Right lobe of liver (tissue), 6 donors: ENCODE results near the gene TBL2. TPM values are rescaled to one million over a fixed set of nuclear protein-coding genes. Genes with fewer than 3 reads are reported as not detected.
"Not testable (repeated sequence)": the region's sequence is repeated elsewhere in the genome, so short reads cannot be mapped to it uniquely, and the experiment has no call there.

Experiments used
- ATAC-seq, 4 donors: fragments of 200-7000 bp; cut with Tn5 transposase; one replicate each; pipeline ENCODE4 v1.9.1; 2020; ENCODE audit warnings: mild to moderate bottlenecking in 4 of 4, moderate library complexity in 4 of 4
- DNase-seq, 3 donors: peaks; one replicate each; pipeline ENCODE4 v3.0.0-alpha.2; 2020
- H3K27ac ChIP-seq, 3 donors: fragments of 200-600 bp; one replicate each; pipeline ENCODE4 v1.8.0; 2022
- H3K27me3 ChIP-seq, 2 donors: fragments of 200-600 bp; one replicate each; pipeline ENCODE4 v1.8.0; 2022
- H3K36me3 ChIP-seq, 4 donors: fragments of 200-600 bp; sonication (generic) in 1 of 4; one replicate each; pipeline versions ENCODE4 v1.5.1 to v1.8.0; 2017 to 2022; ENCODE audit warnings: control low read depth in 1 of 4
- H3K4me1 ChIP-seq, 4 donors: fragments of 200-600 bp; sonication (generic) in 1 of 4; one replicate each; pipeline versions ENCODE4 v1.5.1 to v1.8.0; 2017 to 2022; ENCODE audit warnings: control low read depth in 1 of 4
- H3K4me3 ChIP-seq, 3 donors: fragments of 200-600 bp; one replicate each; pipeline ENCODE4 v1.8.0; 2022
- H3K9me3 ChIP-seq, 4 donors: fragments of 200-600 bp; sonication (generic) in 1 of 4; one replicate each; pipeline versions ENCODE4 v1.5.1 to v1.8.0; 2017 to 2022; ENCODE audit warnings: control low read depth in 1 of 4
- CTCF ChIP-seq, 4 donors: fragments of 200-600 bp in 3 of 4; fragments of 450-650 bp in 1 of 4; IDR thresholded peaks; one replicate each; pipeline versions ENCODE4 v1.5.1 to v1.8.0; 2016 to 2022; ENCODE audit warnings: antibody characterized with exemption in 4 of 4, mild to moderate bottlenecking in 2 of 4
- POLR2A ChIP-seq: fragments of 450-650 bp; IDR thresholded peaks from one replicate; pipeline ENCODE4 v1.6.1; 2017; ENCODE audit warnings: antibody characterized with exemption, mild to moderate bottlenecking
- WGBS: methylation state at CpG from one replicate; pipeline ENCODE4 v1.1.6; 2018; ENCODE audit warnings: low coverage, low lambda C conversion rate; ENCODE audit not compliant: insufficient coverage; ENCODE audit errors: missing lambda C conversion rate; 5-methylcytosine and 5-hydroxymethylcytosine counted together
- intact Hi-C, 2 donors: fragments of 100-400 bp; cut with DNase I; formaldehyde crosslinking; loops; one replicate each; pipeline versions ENCODE4 v1.11.2 to v1.14.1; 2022
- total RNA-seq, 6 experiments: library from RNA; depleted of rRNA in 2 of 6; stranded (reverse); fragments of >200 nt in 2 of 6; fragmentation: NEBNext Ultra II Directional in 3 of 6; extraction: Animal tissue kit (Norgen Biotek cat#: 25700) in 3 of 6; gene quantifications; one replicate each; pipeline versions ENCODE4 v1.1.0 to v1.2.4, GENCODE V29; 2016 to 2023
- donor health status: DM: no; HTN: yes; CAD: no.
- donor health status: DM: no; HTN: no; CAD: no.
- donor health status: DM: no; HTN: no; CAD: no.
- donor health status: DM: no; HTN: yes; CAD: no.
- donor health status: DM: no; HTN: yes; CAD: no.

Gene TBL2
- total RNA-seq, 6 experiments from 2014 or later, result 12.3 to 31.1 (median 16.6) TPM

GRCh38 chr7:73544678-73545077, 33.7 kb downstream of the TBL2 start:
- H3K9me3 ChIP-seq, result no peaks in the 10 kb centered on the region
- TF ChIP-seq CTCF (IDR thresholded peaks at IDR 0.05) (no peak), POLR2A (no peak)
- H3K36me3 ChIP-seq, result peaks cover 0 to 45% (median 21%) of the 10 kb centered on the region in 4 donors
- 82% methylated on average over 1 of the region's 2 CpGs for WGBS
- intact Hi-C loops, result no loop called here
- H3K27ac ChIP-seq, result no peak overlapping the region
- no peaks in the 10 kb centered on the region for H3K4me1 ChIP-seq
- no peak for ATAC-seq
- no peak for DNase-seq
- no peak overlapping the region for H3K4me3 ChIP-seq
- no peaks in the 10 kb centered on the region for H3K27me3 ChIP-seq

- ATAC-seq, result no peak
- no peak overlapping the region for H3K27ac ChIP-seq
- intact Hi-C loops, result no loop called here
- DNase-seq, result no peak
- WGBS, result 93% methylated on average over 8 of the region's 10 CpGs
- TF ChIP-seq CTCF (IDR thresholded peaks at IDR 0.05) (no peak), POLR2A (no peak)
- no peaks in the 10 kb centered on the region for H3K27me3 ChIP-seq
- H3K4me1 ChIP-seq, result no peaks in the 10 kb centered on the region
- H3K4me3 ChIP-seq, result no peak overlapping the region
- H3K36me3 ChIP-seq, result peaks cover 10 to 69% (median 36%) of the 10 kb centered on the region in 4 donors
- no peaks in the 10 kb centered on the region for H3K9me3 ChIP-seq
These were observed 36.7 kb downstream of the TBL2 start for GRCh38 chr7:73541722-73542121.

GRCh38 chr7:73539709-73540108, 38.7 kb downstream of the TBL2 start:
- no peak overlapping the region for H3K4me3 ChIP-seq
- no peak for TF ChIP-seq CTCF (IDR thresholded peaks at IDR 0.05)
- no peak for TF ChIP-seq POLR2A
- no peak overlapping the region for H3K27ac ChIP-seq
- WGBS, result 83% methylated on average over 3 of the region's 13 CpGs
- H3K36me3 ChIP-seq, result peaks cover 14 to 82% (median 46%) of the 10 kb centered on the region in 4 donors
- H3K27me3 ChIP-seq, result no peaks in the 10 kb centered on the region
- H3K4me1 ChIP-seq, result no peaks in the 10 kb centered on the region
- intact Hi-C loops, result no loop called here
- no peak for DNase-seq
- no peaks in the 10 kb centered on the region for H3K9me3 ChIP-seq
- no peak for ATAC-seq

GRCh38 chr7:73538510-73538909, 39.9 kb downstream of the TBL2 start:
- H3K9me3 ChIP-seq, intact Hi-C loops, DNase-seq, H3K27ac ChIP-seq, H3K4me1 ChIP-seq, H3K4me3 ChIP-seq, H3K27me3 ChIP-seq, ATAC-seq: not testable (repeated sequence)
- 90% methylated on average over 2 of the region's 2 CpGs for WGBS
- peaks cover 14 to 77% (median 45%) of the 10 kb centered on the region in 4 donors for H3K36me3 ChIP-seq

- H3K4me3 ChIP-seq, result no peak overlapping the region
- H3K27ac ChIP-seq, result no peak overlapping the region
- 100% methylated on average over 1 of the region's 16 CpGs for WGBS
- no peaks in the 10 kb centered on the region for H3K27me3 ChIP-seq
- no peaks in the 10 kb centered on the region for H3K9me3 ChIP-seq
- intact Hi-C loops, result no loop called here
- ATAC-seq, result peak in 1 of 4 donors; percentile 21
- no peak for DNase-seq
- no peaks in the 10 kb centered on the region for H3K4me1 ChIP-seq
- H3K36me3 ChIP-seq, result peaks cover 14 to 62% (median 38%) of the 10 kb centered on the region in 4 donors
- TF ChIP-seq CTCF (IDR thresholded peaks at IDR 0.05) (no peak), POLR2A (no peak)
These were observed 41.3 kb downstream of the TBL2 start for GRCh38 chr7:73537051-73537450.
